Nasal cavity respiratory epithelium epithelial cell of viscerocranial mucosa (primary cell): Measurements from ENCODE around the gene MAPKAPK3. TPM values are rescaled to one million over a fixed set of nuclear protein-coding genes. Genes with fewer than 3 reads are reported as not detected.

Experiments used
- total RNA-seq: library from RNA; depleted of rRNA; stranded (reverse); fragments of >200 nt; gene quantifications from 2 replicates; pipeline ENCODE4 v1.2.3, GENCODE V29; 2014

MAPKAPK3 gene
- total RNA-seq, result 42.4 and 65.1 TPM in 2 replicates

GRCh38 chr3:50617096-50617791 lies at the start of gene MAPKAPK3:
Gene MAPKAPK3 (plus strand): TSS chr3:50617151. CDS start chr3:50617566, 415 bp downstream.

DNA sequence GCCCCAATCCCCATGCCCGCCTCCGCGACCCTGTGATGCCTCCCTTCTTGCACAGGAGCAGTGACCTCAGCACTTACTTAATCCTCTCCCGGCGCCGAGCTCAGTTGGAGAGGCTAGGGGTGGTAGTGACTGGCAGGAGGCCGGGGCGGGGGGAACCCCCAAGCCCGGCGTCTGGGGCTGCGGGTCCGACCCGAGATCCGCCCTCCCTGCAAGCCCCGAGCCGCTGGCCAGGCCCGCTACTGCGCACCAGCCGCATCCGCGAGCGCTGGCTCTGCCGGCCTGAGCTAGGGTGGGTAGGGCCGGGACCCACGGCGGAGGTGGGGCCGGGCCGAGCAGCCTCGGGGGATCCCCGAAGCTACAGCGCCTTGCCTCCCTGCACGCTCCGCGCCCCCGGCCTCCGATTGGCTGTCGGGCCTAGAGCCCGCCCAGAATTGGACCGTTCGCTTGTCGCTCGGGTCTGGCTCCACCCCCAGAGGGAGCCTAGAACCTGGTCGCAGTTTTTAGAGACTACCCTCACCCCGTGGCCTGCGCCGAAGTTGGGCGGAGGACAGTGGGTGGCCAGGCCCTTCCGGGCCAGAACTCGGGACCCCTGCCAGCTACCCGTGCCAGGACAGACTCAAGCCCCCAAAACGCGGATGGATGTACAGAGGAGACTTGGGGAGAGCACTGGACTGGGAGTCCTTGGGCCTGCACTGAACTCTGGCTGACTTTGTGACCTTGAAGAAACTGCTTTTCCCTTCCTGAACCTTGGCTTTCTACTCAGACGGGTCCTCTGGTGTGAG lies 49.4 kb upstream of the MAPKAPK3 start, which contains the start of gene C3orf18:
TSS of gene C3orf18 (minus strand) at position 362 of the 782 bp plus-strand sequence. CDS start 2,048 bp downstream, outside the sequence.

GRCh38 chr3:50568947-50569749 lies 47.8 kb upstream of the MAPKAPK3 start, which contains the start of gene HEMK1:
Gene HEMK1 (plus strand): TSS chr3:50569522. CDS start chr3:50571105, 1,583 bp downstream.

GRCh38 chr3:50611464-50612233 lies 5.3 kb upstream of the MAPKAPK3 start, which contains the start of gene CISH:
Gene CISH (minus strand): TSS chr3:50611774. CDS start chr3:50611650, 124 bp downstream.

DNA sequence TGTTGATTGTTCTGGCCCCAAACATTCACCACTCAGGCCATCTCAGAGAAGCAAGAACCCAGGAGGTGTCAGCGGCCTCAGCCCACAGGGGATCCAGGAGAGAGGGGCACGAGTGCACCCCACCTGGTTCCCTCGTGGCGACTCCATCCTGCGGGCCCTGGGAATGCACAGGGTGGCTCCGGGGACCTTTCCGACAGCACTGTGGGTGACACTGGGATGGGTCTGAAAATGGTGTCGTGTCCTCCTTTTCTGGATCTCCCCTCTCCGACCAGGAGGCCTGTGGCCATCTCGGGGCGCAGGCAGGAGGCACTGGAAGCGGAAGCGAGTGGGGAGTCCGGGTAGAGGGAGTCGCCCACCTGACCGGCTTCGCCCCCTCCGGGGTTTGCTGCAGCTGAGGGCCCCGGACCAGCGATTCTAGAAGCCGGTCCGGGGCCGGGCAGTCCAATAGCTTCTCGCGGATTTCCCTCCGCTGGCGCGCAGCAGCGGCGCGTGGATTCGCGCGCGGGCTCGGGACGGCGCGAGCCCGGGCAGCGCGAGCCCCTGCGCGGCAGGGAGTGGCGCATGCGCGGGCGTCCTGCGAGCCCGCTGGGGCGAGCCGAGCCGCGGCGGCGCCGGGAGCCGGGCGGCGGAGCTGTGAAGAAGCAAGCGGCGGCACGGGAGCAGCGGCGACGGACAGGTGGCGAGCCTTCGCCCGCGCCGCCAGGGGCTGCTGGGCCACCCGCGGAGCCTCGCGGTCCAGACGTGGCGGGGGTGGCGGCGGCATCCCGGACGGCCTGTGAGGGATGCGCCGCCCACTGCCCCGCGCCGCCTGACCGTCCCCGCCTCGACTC lies 57.6 kb downstream of the MAPKAPK3 start, which contains the start of gene DOCK3:
TSS of gene DOCK3 (plus strand) at position 579 of the 830 bp plus-strand sequence. CDS start 337 bp downstream, outside the sequence.

Other genes starting within 250 kb of the MAPKAPK3 start
- gene CACNA2D2, start 113.5 kb upstream of the MAPKAPK3 start, total RNA-seq, result under 0.01 TPM in 1 of 2 replicates, not detected in the other
- gene C3orf18, start 49.4 kb upstream of the MAPKAPK3 start, total RNA-seq, result 0.68 and 3.6 TPM in 2 replicates
- gene HEMK1, start 47.6 kb upstream of the MAPKAPK3 start, total RNA-seq, result 4.4 and 10.8 TPM in 2 replicates
- gene CISH, start 5.4 kb upstream of the MAPKAPK3 start, total RNA-seq, result 1.0 and 3.8 TPM in 2 replicates
- gene DOCK3, start 57.8 kb downstream of the MAPKAPK3 start, total RNA-seq, result under 0.01 and 0.36 TPM in 2 replicates